Aorta (tissue), 5 donors: ENCODE results near the gene MPP2. TPM values are rescaled to one million over a fixed set of nuclear protein-coding genes. Genes with fewer than 3 reads are reported as not detected.

Source experiments
- ATAC-seq: fragments of 200-7000 bp; cut with Tn5 transposase; one replicate; pipeline ENCODE4 v1.9.1; 2022; ENCODE audit warnings: moderate library complexity; ENCODE audit not compliant: low FRiP score
- DNase-seq, 2 donors: peaks; one replicate each; pipeline ENCODE4 v3.0.0-alpha.2; 2020
- H3K27ac ChIP-seq, 2 donors: one replicate each; pipeline ENCODE4 v1.5.1; 2013; ENCODE audit warnings: low read length in 2 of 2, mild to moderate bottlenecking in 2 of 2, moderate library complexity in 2 of 2, control low read depth in 1 of 2, inconsistent platforms in 1 of 2, low read depth in 1 of 2
- H3K27me3 ChIP-seq, 2 donors: one replicate each; pipeline ENCODE4 v1.6.1; 2013; ENCODE audit warnings: control low read depth in 1 of 2, low read length in 1 of 2, mild to moderate bottlenecking in 1 of 2, moderate library complexity in 1 of 2; ENCODE audit not compliant: insufficient read depth in 2 of 2, control insufficient read depth in 1 of 2
- H3K36me3 ChIP-seq, 2 donors: one replicate each; pipeline ENCODE4 v1.6.1; 2013; ENCODE audit warnings: control low read depth in 1 of 2, low read length in 1 of 2, mild to moderate bottlenecking in 1 of 2; ENCODE audit not compliant: insufficient read depth in 2 of 2, control insufficient read depth in 1 of 2
- H3K4me1 ChIP-seq, 2 donors: one replicate each; pipeline ENCODE4 v1.6.1; 2013; ENCODE audit warnings: low read length in 2 of 2, control low read depth in 1 of 2, mild to moderate bottlenecking in 1 of 2, moderate library complexity in 1 of 2; ENCODE audit not compliant: insufficient read depth in 2 of 2, control insufficient read depth in 1 of 2
- H3K4me3 ChIP-seq, 2 donors: one replicate each; pipeline ENCODE4 v1.5.1; 2013; ENCODE audit warnings: low read length in 2 of 2, control low read depth in 1 of 2, mild to moderate bottlenecking in 1 of 2
- H3K9me3 ChIP-seq: one replicate; pipeline ENCODE4 v1.6.1; 2013; ENCODE audit warnings: mild to moderate bottlenecking, low read length; ENCODE audit not compliant: control insufficient read depth
- WGBS, 2 donors: extraction: QIAGEN DNeasy Blood & Tissue Kit; methylation state at CpG; one replicate each; pipeline ENCODE4 v1.1.7; 2013; 5-methylcytosine and 5-hydroxymethylcytosine counted together
- intact Hi-C, 2 donors: fragments of 100-400 bp; cut with DNase I; formaldehyde crosslinking; loops; one replicate each; pipeline versions ENCODE4 v1.14.2 to v1.15.0; 2022
- polyA plus RNA-seq, 2 donors: library from polyadenylated mRNA; stranded (reverse); fragments of 200-250 nt; gene quantifications; one replicate each; pipeline ENCODE4 v1.2.3, GENCODE V29; 2013
- total RNA-seq, 2 donors: library from RNA; stranded (reverse); fragmentation: NEBNext Ultra II Directional; extraction: Animal tissue kit (Norgen Biotek cat#: 25700); gene quantifications; one replicate each; pipeline ENCODE4 v1.2.1, GENCODE V29; 2021
- donor health status: healthy with polysubstance abuse.
- donor health status: Bipolar disorder and iron deficiency.
- donor health status: DM: no; HTN: no; CAD: no.
- donor health status: DM: no; HTN: no; CAD: no.
- donor health status: DM: yes; HTN: yes; CAD: no.

Gene MPP2
- total and polyA plus RNA-seq, 4 donors = 1.4 to 14.2 (median 8.5) TPM

GRCh38 chr17:43888548-43888947 is 18.8 kb downstream of the MPP2 start:
- intact Hi-C loops = no loop called here
- 78 to 80% methylated on average over 4 of the region's 4 CpGs for WGBS, 2 donors
- no peak for DNase-seq
- Histone ChIP-seq H3K27me3 (no peaks in the 10 kb centered on the region), H3K9me3 (no peaks in the 10 kb centered on the region), H3K27ac (no peak overlapping the region), H3K4me3 (no peak overlapping the region), H3K36me3 (peaks cover 0 to 2% of the 10 kb centered on the region in 2 donors), H3K4me1 (no peaks in the 10 kb centered on the region)
- ATAC-seq = no peak

GRCh38 chr17:43882761-43883415 is 24.4 kb downstream of the MPP2 start:
- intact Hi-C loops = no loop called here
- ATAC-seq = no peak
- DNase-seq = no peak
- 91 to 93% methylated on average over 14 of the region's 14 CpGs for WGBS, 2 donors
- Histone ChIP-seq H3K9me3 (no peaks in the 10 kb centered on the region), H3K4me3 (no peak overlapping the region), H3K27me3 (no peaks in the 10 kb centered on the region), H3K4me1 (no peaks in the 10 kb centered on the region), H3K27ac (no peak overlapping the region), H3K36me3 (peaks cover 0 to 5% of the 10 kb centered on the region in 2 donors)

- H3K27ac ChIP-seq = no peak overlapping the region
- 92% methylated on average over 27 of the region's 27 CpGs for WGBS, 2 donors
- intact Hi-C loops = no loop called here
- DNase-seq (no peak), ATAC-seq (no peak)
- H3K4me3 ChIP-seq = no peak overlapping the region
- no peaks in the 10 kb centered on the region for H3K9me3 ChIP-seq
- H3K36me3 ChIP-seq = peaks cover 0 to 5% of the 10 kb centered on the region in 2 donors
- no peaks in the 10 kb centered on the region for H3K27me3 ChIP-seq
- no peaks in the 10 kb centered on the region for H3K4me1 ChIP-seq
Measured at GRCh38 chr17:43881758-43882505, 25.4 kb downstream of the MPP2 start.

GRCh38 chr17:43881181-43881580 is 26.2 kb downstream of the MPP2 start:
- intact Hi-C loops = no loop called here
- no peak for DNase-seq
- no peak overlapping the region for H3K4me3 ChIP-seq
- peaks cover 0 to 5% of the 10 kb centered on the region in 2 donors for H3K36me3 ChIP-seq
- H3K27me3 ChIP-seq = no peaks in the 10 kb centered on the region
- no peak for ATAC-seq
- WGBS, 2 donors = 92 to 95% methylated on average over 12 of the region's 12 CpGs
- no peak overlapping the region for H3K27ac ChIP-seq
- no peaks in the 10 kb centered on the region for H3K9me3 ChIP-seq
- H3K4me1 ChIP-seq = no peaks in the 10 kb centered on the region

- ATAC-seq = no peak
- H3K27ac ChIP-seq = no peak overlapping the region
- intact Hi-C loops = no loop called here
- H3K36me3 ChIP-seq = peaks cover 0 to 5% of the 10 kb centered on the region in 2 donors
- no peaks in the 10 kb centered on the region for H3K27me3 ChIP-seq
- DNase-seq = peak in 1 of 2 donors; percentile 79
- WGBS, 2 donors = 82% methylated on average over 20 of the region's 20 CpGs
- no peak overlapping the region for H3K4me3 ChIP-seq
- H3K9me3 ChIP-seq = no peaks in the 10 kb centered on the region
- no peaks in the 10 kb centered on the region for H3K4me1 ChIP-seq
Measured at GRCh38 chr17:43880420-43880991, 26.8 kb downstream of the MPP2 start.

GRCh38 chr17:43879723-43880419 is 27.5 kb downstream of the MPP2 start:
- ATAC-seq = no peak
- H3K27me3 ChIP-seq = no peaks in the 10 kb centered on the region
- H3K9me3 ChIP-seq = no peaks in the 10 kb centered on the region
- H3K4me3 ChIP-seq = no peak overlapping the region
- DNase-seq = no peak
- no peaks in the 10 kb centered on the region for H3K4me1 ChIP-seq
- 87 to 88% methylated on average over 20 of the region's 20 CpGs for WGBS, 2 donors
- H3K36me3 ChIP-seq = peaks cover 0 to 5% of the 10 kb centered on the region in 2 donors
- H3K27ac ChIP-seq = no peak overlapping the region
- intact Hi-C loops = loop anchor here in 1 of 2 donors (10.0 kb wide), 1 partner anchor 115 kb away; no protein-coding TSS in a partner anchor

- intact Hi-C loops = loop anchor here in 1 of 2 donors (10.0 kb wide), 1 partner anchor 116 kb away; no protein-coding TSS in a partner anchor
- DNase-seq (peak; percentile 73 to 91), ATAC-seq (peak; percentile 83)
- Histone ChIP-seq H3K4me1 (no peaks in the 10 kb centered on the region), H3K27ac (no peak overlapping the region), H3K4me3 (no peak overlapping the region), H3K36me3 (peaks cover 0 to 5% of the 10 kb centered on the region in 2 donors), H3K9me3 (no peaks in the 10 kb centered on the region), H3K27me3 (no peaks in the 10 kb centered on the region)
- WGBS, 2 donors = 19 to 21% methylated on average over 12 to 13 of the region's 13 CpGs
Measured at GRCh38 chr17:43878260-43879175, 28.8 kb downstream of the MPP2 start.
